ENCODE results near the gene ATP1B3.
A peak's percentile ranks its signal among the peaks of the same experiment; 100 is the strongest.
"Not testable (repeated sequence)": the region's sequence is repeated elsewhere in the genome, so short reads cannot be mapped to it uniquely, and the experiment has no call there.

ATP1B3 gene

GRCh38 chr3:141860086-141860669 is 16.3 kb upstream of the ATP1B3 start:
- no peak for DNase-seq (ENCODE audit: low read depth in 2 of 3, low spot score in 2 of 3)

DNA sequence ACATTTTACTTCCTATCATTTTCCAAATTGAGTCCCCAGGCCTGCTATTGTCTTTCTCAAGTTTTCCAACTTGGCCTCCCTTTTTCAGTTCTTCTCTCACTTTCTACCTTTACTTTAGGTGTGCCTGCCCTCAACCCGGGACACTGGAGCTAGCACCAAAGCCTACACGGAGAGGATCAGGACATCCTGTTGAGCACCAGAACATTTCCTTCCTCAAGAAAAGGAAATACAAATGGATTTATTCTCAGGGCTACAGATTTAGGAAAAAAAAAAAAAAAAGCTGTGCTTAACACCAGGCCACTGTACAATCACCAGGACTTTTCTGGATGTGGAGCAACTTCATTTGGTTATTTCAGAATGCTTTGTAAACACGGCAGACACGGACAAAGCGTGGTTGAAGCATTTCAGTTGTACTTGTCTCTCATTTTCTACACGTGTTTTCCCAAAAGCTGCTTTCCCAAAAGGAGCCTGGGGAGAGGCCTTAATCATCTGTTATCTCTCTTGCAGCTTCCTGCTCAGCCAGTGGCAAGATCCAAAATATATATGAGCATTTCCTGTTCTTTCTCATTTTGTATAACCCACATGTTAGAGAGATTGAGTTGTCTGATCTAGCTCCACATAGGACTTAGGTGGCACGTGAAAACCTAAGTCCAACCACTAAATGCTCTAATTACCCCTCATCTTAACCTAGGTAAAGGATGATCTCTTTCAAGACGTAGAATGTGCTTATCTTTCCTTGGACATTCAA is 15.5 kb upstream of the ATP1B3 start:
- no peak for DNase-seq (ENCODE audit: low read depth in 2 of 3, low spot score in 2 of 3)

GRCh38 chr3:141862279-141862816 is 14.1 kb upstream of the ATP1B3 start:
- DNase-seq (ENCODE audit: low read depth in 2 of 3, low spot score in 2 of 3), result no peak

DNA sequence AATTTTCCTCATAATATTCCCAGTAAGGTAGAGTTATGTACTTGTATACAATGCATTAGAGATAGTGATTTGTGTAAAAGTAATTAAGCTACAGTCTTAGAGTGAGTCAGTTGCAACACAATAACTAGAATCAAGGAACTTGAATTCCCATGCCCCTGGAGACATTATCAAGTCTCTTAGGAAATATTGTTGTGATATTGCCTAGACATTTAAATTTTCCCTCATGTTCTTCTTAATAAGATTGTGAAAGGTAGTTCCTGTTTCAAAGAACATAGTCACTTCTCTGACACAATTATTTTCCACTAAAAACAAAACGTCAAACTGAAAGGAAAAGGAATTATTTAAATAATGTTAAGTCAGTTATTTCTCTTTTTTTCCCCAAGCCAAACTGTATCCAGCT is 13.0 kb upstream of the ATP1B3 start:
- no peak for DNase-seq (ENCODE audit: low read depth in 2 of 3, low spot score in 2 of 3)

DNA sequence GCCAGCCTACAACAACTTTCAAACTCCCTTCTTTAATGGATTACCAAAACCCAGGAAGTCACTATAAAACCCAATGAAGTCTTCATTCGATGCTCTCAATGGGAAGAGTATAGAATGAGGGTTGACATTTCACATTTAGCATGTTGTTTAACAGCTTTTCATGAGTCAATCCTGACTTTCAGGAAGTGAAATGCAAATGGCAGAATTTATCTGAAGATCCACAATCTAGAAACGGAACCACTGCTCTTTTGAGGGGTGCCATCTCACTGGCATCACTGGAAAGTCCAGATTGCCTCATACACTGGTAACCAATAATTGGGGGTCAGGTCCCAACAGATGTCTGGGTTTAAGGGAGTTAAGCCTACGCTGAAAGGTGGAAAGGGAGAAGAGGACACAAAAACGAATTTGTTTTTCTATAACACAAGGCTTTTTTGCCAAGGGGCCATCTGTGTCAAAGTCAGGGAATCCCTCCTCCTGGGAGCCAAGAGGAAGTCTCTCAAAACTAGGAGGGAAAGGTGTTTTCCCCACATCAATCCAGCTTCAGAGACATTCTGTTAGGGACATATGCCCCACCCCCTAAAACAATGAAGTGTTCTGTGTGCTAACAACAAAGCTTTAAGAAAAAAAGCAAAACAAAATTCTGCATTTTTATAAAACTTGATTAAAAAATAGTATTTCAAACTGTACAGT is 12.0 kb upstream of the ATP1B3 start:
- DNase-seq (ENCODE audit: low read depth in 2 of 3, low spot score in 2 of 3), result no peak

DNA sequence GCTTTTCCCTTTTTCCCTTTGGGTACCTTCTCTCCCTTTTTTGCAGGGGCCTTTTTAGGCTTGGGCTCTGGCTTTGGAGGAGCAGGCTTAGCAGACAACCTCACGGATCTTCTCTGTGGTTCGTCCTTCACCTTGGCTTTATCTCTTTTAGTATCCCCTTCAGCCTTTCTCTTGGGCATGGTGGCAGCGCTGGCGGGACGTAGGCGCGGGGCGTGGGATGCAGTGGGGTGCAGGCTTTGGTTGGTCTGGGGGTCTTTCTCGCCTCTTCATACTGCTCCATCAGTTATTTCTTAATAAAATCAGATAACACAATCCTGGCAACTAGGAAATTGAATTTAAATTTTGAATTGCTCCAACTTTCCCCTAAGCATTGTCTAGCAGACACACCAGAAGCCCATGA is 11.3 kb upstream of the ATP1B3 start:
- no peak for DNase-seq (ENCODE audit: low read depth in 2 of 3, low spot score in 2 of 3)

DNA sequence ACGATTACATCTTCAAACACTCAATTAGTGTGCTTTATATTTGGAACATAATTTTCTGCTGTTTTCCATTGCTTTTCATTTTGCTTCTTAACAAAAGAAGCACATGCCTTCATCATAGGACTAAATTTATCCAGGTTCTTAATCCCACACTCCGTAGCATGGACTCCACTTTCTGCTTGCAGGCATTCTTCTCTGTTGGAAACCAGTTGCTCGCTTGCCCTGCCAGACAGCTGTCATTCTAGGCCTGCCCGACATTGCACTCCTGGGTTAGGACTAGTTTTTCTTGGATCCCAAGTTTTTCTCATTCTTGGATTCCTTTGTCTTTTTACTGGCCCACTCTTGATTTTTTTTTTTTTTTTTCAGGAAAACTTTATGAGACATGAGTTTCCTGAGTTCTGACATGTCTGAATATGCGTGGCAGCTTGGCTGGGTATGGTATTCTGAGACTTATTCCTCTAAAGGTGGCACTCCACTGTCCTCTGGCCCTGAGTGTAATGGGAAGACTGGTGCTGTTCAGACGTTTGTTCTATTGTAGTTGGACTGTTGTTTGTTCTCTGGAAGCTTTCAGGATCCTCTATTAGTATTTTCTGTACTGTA is 6.3 kb upstream of the ATP1B3 start:
- no peak for DNase-seq (ENCODE audit: low read depth in 2 of 3, low spot score in 2 of 3)

GRCh38 chr3:141875374-141875892 is 1.0 kb upstream of the ATP1B3 start:
- DNase-seq (ENCODE audit: low read depth in 2 of 3, low spot score in 2 of 3), result peak; percentile 42 to 65 (median 59)

GRCh38 chr3:141875893-141876380 is 506 bp upstream of the ATP1B3 start:
- peak in 1 of 3 experiments; percentile 47 for DNase-seq (ENCODE audit: low read depth in 2 of 3, low spot score in 2 of 3)

GRCh38 chr3:141876891-141877621 is 613 bp downstream of the ATP1B3 start:
- DNase-seq (ENCODE audit: low read depth in 2 of 3, low spot score in 2 of 3), result peak; percentile 46 to 52 (median 50)

GRCh38 chr3:141877911-141878310 is 1.5 kb downstream of the ATP1B3 start:
- no peak for DNase-seq (ENCODE audit: low read depth in 2 of 3, low spot score in 2 of 3)

GRCh38 chr3:141878326-141878725 is 1.9 kb downstream of the ATP1B3 start:
- no peak for DNase-seq (ENCODE audit: low read depth in 2 of 3, low spot score in 2 of 3)

GRCh38 chr3:141878817-141879216 is 2.4 kb downstream of the ATP1B3 start:
- no peak for DNase-seq (ENCODE audit: low read depth in 2 of 3, low spot score in 2 of 3)

GRCh38 chr3:141881702-141882101 is 5.3 kb downstream of the ATP1B3 start:
- DNase-seq (ENCODE audit: low read depth in 2 of 3, low spot score in 2 of 3), result no peak

- no peak for DNase-seq (ENCODE audit: low read depth in 2 of 3, low spot score in 2 of 3)
Measured at GRCh38 chr3:141887051-141887450, 10.6 kb downstream of the ATP1B3 start.

DNA sequence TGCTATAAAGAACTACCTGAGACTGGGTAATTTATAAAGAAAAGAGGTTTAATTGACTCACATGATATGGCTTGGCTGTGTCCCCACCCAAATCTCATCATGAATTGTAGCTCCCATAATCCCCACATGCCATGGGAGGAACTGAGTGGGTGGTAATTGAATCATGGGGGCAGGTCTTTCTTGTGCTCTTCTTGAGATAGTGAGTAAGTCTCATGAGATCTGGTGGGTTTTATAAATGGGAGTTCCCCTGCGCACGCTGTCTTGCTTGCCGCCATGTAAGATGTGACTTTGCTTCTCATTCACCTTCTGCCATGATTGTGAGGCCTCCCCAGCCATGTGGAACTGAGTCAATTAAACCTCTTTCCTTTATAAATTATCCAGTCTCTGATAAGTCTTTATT is 12.1 kb downstream of the ATP1B3 start:
- DNase-seq (ENCODE audit: low read depth in 2 of 3, low spot score in 2 of 3), result not testable (repeated sequence)

GRCh38 chr3:141894524-141895176 is 18.2 kb downstream of the ATP1B3 start:
- DNase-seq (ENCODE audit: low read depth in 2 of 3, low spot score in 2 of 3), result no peak

GRCh38 chr3:141895731-141896130 is 19.3 kb downstream of the ATP1B3 start:
- no peak for DNase-seq (ENCODE audit: low read depth in 2 of 3, low spot score in 2 of 3)

DNA sequence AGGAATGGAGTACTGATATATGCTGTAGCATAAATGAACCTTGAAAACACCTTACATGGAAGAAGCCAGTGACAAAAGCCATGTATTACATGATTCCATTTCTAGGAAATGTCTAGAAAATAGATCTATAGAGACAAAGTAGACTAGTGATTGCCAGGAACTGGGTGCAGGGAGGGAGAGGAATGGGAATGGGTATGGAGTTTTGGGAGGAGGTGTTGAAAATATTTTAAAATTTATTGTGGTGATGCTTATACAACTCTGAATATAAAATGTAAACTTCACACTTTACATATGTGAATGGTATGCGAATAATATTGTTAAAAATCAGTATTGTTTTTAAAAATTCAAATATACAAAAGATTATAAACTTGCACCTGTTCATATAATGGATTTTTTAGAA is 22.5 kb downstream of the ATP1B3 start:
- DNase-seq (ENCODE audit: low read depth in 2 of 3, low spot score in 2 of 3), result no peak

DNA sequence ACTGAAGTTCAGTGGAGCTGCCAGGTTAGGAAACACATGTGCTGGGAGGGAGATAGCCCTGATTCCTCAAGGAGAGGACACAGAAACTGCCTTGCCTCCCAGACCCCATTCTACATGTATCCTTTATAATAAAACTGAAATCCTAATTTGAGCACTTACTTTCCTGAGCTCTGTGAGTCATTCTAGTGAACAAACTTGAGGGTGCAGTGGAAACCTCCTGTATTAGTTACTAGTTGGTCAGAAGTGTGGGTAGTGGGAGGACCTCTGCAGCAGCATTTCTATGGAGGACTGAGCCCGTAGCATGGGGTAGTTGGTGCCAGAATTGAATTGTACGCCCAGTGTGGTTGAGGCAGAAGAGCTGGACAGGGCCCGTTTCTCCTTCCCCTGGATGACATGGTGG is 23.9 kb downstream of the ATP1B3 start:
- no peak for DNase-seq (ENCODE audit: low read depth in 2 of 3, low spot score in 2 of 3)

All from activated CD8-positive, alpha-beta memory T cell treated with anti-CD3 and anti-CD28 coated beads for 48 hours (primary cell).